Tibial nerve (tissue), 4 donors: Measurements from ENCODE around the gene CCDC78. TPM values are rescaled to one million over a fixed set of nuclear protein-coding genes. Genes with fewer than 3 reads are reported as not detected.

Experiments used
- DNase-seq, 2 donors: peaks; one replicate each; pipeline ENCODE4 v3.0.0-alpha.2; 2019; ENCODE audit warnings: low spot score in 2 of 2
- H3K27ac ChIP-seq, 4 donors: fragments of 200-600 bp; sonication (generic) in 3 of 4; one replicate each; pipeline ENCODE4 v1.5.1; 2017 to 2019; ENCODE audit warnings: mild to moderate bottlenecking in 1 of 4
- H3K27me3 ChIP-seq, 2 donors: fragments of 200-600 bp; sonication (generic) in 1 of 2; one replicate each; pipeline versions ENCODE4 v1.5.1 to v1.6.0; 2017 to 2019
- H3K36me3 ChIP-seq, 3 donors: fragments of 200-600 bp; sonication (generic); one replicate each; pipeline ENCODE4 v1.5.1; 2018 to 2019
- H3K4me1 ChIP-seq, 4 donors: fragments of 200-600 bp; sonication (generic) in 3 of 4; one replicate each; pipeline ENCODE4 v1.5.1; 2017 to 2019
- H3K4me3 ChIP-seq, 4 donors: fragments of 200-600 bp; sonication (generic) in 3 of 4; one replicate each; pipeline ENCODE4 v1.5.1; 2017 to 2019; ENCODE audit warnings: mild to moderate bottlenecking in 1 of 4, moderate library complexity in 1 of 4
- H3K9me3 ChIP-seq, 4 donors: fragments of 200-600 bp; sonication (generic) in 3 of 4; one replicate each; pipeline ENCODE4 v1.5.1; 2017 to 2019
- EP300 ChIP-seq, 2 donors: sonication (generic); formaldehyde crosslinking; IDR thresholded peaks; one replicate each; pipeline ENCODE4 v1.6.1; 2017; ENCODE audit warnings: antibody characterized with exemption in 2 of 2, mild to moderate bottlenecking in 1 of 2
- POLR2A ChIP-seq, 2 donors: fragments of 450-650 bp; IDR thresholded peaks; one replicate each; pipeline ENCODE4 v1.6.1; 2017; ENCODE audit warnings: antibody characterized with exemption in 2 of 2, mild to moderate bottlenecking in 2 of 2, moderate library complexity in 2 of 2
- WGBS, 2 donors: methylation state at CpG; one replicate each; pipeline ENCODE4 v1.1.5; 2018; 5-methylcytosine and 5-hydroxymethylcytosine counted together
- total RNA-seq, 4 donors: library from RNA; depleted of rRNA; stranded (reverse); fragments of >200 nt; gene quantifications; one replicate each; pipeline ENCODE4 v1.1.0, GENCODE V29; 2016
- TF ChIP-seq, protein P1 (sequence below), 5 experiments: fragments of 200-600 bp in 3 of 5; fragments of 450-650 bp in 2 of 5; sonication (generic) in 3 of 5; IDR thresholded peaks; one replicate each; pipeline ENCODE4 v1.5.1; 2016 to 2019; ENCODE audit warnings: antibody characterized with exemption in 5 of 5, mild to moderate bottlenecking in 3 of 5, moderate library complexity in 2 of 5

Gene CCDC78
- total RNA-seq, 4 donors from 2014 or later = 0.63 to 7.5 (median 3.0) TPM

DNA sequence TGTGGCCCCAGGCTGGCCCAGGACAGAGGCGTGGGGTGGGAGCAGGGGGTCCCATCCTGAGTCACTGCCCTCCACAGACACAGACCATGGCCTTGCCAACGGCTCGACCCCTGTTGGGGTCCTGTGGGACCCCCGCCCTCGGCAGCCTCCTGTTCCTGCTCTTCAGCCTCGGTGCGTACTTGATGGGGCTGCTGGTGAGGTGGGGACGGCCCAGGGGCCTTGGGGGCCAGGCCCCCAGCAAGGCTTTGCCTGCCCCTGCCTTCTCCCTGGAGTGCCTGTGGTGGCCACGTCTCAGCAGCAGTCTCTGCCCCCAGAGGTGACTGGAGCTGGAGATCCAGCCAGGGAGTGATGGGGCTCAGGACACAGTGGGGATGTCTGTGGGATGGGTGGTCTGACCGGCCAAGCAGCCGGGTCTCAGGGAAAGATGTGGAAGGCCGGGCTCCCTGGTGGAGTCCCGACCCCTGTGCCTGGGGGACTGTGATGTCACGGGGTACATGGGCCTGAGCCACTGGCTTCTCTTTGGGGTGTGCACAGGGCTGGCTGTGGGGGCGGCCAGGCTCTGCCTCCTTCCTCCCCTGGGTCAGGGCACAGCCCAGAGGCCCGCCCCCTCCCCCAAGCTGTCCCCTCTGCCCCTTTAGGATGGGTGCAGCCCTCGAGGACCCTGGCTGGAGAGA, 36.5 kb upstream of the CCDC78 start:
- no peaks in the 10 kb centered on the region for H3K9me3 ChIP-seq
- 48 to 65% methylated on average over 8 to 12 of the region's 17 CpGs for whole genome bisulfite sequencing, 2 donors
- TF ChIP-seq POLR2A (IDR thresholded peaks at IDR 0.05) = no peak
- no peak for TF ChIP-seq EP300 (IDR thresholded peaks at IDR 0.05)
- TF ChIP-seq, protein P1, sequence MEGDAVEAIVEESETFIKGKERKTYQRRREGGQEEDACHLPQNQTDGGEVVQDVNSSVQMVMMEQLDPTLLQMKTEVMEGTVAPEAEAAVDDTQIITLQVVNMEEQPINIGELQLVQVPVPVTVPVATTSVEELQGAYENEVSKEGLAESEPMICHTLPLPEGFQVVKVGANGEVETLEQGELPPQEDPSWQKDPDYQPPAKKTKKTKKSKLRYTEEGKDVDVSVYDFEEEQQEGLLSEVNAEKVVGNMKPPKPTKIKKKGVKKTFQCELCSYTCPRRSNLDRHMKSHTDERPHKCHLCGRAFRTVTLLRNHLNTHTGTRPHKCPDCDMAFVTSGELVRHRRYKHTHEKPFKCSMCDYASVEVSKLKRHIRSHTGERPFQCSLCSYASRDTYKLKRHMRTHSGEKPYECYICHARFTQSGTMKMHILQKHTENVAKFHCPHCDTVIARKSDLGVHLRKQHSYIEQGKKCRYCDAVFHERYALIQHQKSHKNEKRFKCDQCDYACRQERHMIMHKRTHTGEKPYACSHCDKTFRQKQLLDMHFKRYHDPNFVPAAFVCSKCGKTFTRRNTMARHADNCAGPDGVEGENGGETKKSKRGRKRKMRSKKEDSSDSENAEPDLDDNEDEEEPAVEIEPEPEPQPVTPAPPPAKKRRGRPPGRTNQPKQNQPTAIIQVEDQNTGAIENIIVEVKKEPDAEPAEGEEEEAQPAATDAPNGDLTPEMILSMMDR (IDR thresholded peaks at IDR 0.05) = no peak
- no peak overlapping the region for H3K27ac ChIP-seq
- H3K4me3 ChIP-seq = no peak overlapping the region
- DNase-seq = no peak
- H3K4me1 ChIP-seq = no peaks in the 10 kb centered on the region
- H3K27me3 ChIP-seq = peaks cover 0 to 14% of the 10 kb centered on the region in 2 donors
- no peaks in the 10 kb centered on the region for H3K36me3 ChIP-seq

GRCh38 chr16:761625-762513, 35.6 kb upstream of the CCDC78 start:
- TF ChIP-seq EP300 (IDR thresholded peaks at IDR 0.05) = no peak
- Histone ChIP-seq H3K27ac (no peak overlapping the region), H3K4me1 (no peaks in the 10 kb centered on the region), H3K36me3 (no peaks in the 10 kb centered on the region), H3K9me3 (peaks cover 0 to 2% (median 0%) of the 10 kb centered on the region in 4 donors), H3K4me3 (no peak overlapping the region), H3K27me3 (peaks cover 0 to 14% of the 10 kb centered on the region in 2 donors)
- DNase-seq = no peak
- 60 to 63% methylated on average over 14 to 22 of the region's 22 CpGs for WGBS, 2 donors

GRCh38 chr16:760545-761343, 34.5 kb upstream of the CCDC78 start, which contains the start of gene MSLN:
TSS of gene MSLN (plus strand) at chr16:760734. CDS start at chr16:762681, 1,947 bp downstream.
- TF ChIP-seq EP300 (IDR thresholded peaks at IDR 0.05) = no peak
- no peak for TF ChIP-seq POLR2A (IDR thresholded peaks at IDR 0.05)
- TF ChIP-seq, protein P1 (IDR thresholded peaks at IDR 0.05) = no peak
- WGBS, 2 donors = 61 to 71% methylated on average over 31 to 32 of the region's 37 CpGs
- H3K27me3 ChIP-seq = peaks cover 0 to 14% of the 10 kb centered on the region in 2 donors
- no peak within 1 kb of the TSS for H3K4me3 ChIP-seq
- peaks cover 0 to 8% (median 0%) of the 10 kb centered on the region in 4 donors for H3K9me3 ChIP-seq
- no peak within 1 kb of the TSS for H3K27ac ChIP-seq
- H3K36me3 ChIP-seq = no peaks in the 10 kb centered on the region
- DNase-seq = no peak
- no peaks in the 10 kb centered on the region for H3K4me1 ChIP-seq

DNA sequence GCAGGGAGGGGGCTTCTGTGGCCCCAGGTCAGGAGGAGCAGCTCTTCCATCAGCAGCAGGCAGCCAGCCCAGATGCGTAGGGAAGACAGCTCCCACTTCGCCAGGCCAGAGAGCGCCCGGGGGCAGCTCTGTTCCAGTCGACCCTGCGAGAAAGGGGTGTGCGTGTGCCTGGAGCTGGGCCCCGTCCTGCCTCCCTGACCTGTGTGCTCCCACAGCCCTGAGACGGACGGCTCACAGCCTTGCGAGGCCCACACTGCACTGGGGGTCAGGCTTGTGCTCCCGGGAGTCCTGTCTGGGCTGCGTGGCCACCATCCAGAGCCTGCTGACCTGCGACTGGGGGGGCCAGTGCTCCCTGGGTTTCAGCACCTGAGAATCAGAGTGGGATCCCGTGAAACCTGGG, 33.8 kb upstream of the CCDC78 start:
- 67% methylated on average over 4 of the region's 15 CpGs; no CpG with 5 or more reads in 1 of the 2 donors for WGBS, 2 donors
- Histone ChIP-seq H3K36me3 (no peaks in the 10 kb centered on the region), H3K27me3 (peaks cover 0 to 14% of the 10 kb centered on the region in 2 donors)

More for the DNA sequence above, 33.8 kb upstream of the CCDC78 start:
- Histone ChIP-seq H3K27ac (no peak overlapping the region), H3K4me1 (no peaks in the 10 kb centered on the region), H3K9me3 (peaks cover 0 to 8% (median 0%) of the 10 kb centered on the region in 4 donors), H3K4me3 (no peak overlapping the region)
- no peak for DNase-seq
- TF ChIP-seq POLR2A (IDR thresholded peaks at IDR 0.05) = no peak
- TF ChIP-seq EP300 (IDR thresholded peaks at IDR 0.05) = no peak
- TF ChIP-seq, protein P1 (IDR thresholded peaks at IDR 0.05) = no peak
